ENCODE results near the gene NR4A1. TPM values are rescaled to one million over a fixed set of nuclear protein-coding genes. Genes with fewer than 3 reads are reported as not detected.

Gene NR4A1
- total and polyA plus RNA-seq, 2 of the 13 experiments (the other 11 are each of a cell fraction or from before 2014, with no cell fraction given), result 5.7 to 15.2 TPM

- TF ChIP-seq, protein P1, sequence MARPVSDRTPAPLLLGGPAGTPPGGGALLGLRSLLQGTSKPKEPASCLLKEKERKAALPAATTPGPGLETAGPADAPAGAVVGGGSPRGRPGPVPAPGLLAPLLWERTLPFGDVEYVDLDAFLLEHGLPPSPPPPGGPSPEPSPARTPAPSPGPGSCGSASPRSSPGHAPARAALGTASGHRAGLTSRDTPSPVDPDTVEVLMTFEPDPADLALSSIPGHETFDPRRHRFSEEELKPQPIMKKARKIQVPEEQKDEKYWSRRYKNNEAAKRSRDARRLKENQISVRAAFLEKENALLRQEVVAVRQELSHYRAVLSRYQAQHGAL (CRISPR knock-in tag; IDR thresholded peaks at IDR 0.05; ENCODE audit: not compliant biosample characterization), result no peak
- TF ChIP-seq, protein P2, sequence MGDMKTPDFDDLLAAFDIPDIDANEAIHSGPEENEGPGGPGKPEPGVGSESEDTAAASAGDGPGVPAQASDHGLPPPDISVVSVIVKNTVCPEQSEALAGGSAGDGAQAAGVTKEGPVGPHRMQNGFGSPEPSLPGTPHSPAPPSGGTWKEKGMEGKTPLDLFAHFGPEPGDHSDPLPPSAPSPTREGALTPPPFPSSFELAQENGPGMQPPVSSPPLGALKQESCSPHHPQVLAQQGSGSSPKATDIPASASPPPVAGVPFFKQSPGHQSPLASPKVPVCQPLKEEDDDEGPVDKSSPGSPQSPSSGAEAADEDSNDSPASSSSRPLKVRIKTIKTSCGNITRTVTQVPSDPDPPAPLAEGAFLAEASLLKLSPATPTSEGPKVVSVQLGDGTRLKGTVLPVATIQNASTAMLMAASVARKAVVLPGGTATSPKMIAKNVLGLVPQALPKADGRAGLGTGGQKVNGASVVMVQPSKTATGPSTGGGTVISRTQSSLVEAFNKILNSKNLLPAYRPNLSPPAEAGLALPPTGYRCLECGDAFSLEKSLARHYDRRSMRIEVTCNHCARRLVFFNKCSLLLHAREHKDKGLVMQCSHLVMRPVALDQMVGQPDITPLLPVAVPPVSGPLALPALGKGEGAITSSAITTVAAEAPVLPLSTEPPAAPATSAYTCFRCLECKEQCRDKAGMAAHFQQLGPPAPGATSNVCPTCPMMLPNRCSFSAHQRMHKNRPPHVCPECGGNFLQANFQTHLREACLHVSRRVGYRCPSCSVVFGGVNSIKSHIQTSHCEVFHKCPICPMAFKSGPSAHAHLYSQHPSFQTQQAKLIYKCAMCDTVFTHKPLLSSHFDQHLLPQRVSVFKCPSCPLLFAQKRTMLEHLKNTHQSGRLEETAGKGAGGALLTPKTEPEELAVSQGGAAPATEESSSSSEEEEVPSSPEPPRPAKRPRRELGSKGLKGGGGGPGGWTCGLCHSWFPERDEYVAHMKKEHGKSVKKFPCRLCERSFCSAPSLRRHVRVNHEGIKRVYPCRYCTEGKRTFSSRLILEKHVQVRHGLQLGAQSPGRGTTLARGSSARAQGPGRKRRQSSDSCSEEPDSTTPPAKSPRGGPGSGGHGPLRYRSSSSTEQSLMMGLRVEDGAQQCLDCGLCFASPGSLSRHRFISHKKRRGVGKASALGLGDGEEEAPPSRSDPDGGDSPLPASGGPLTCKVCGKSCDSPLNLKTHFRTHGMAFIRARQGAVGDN (CRISPR knock-in tag; IDR thresholded peaks at IDR 0.05), result peak; percentile 88
- no peak for TF ChIP-seq ZNF329 (CRISPR knock-in tag; IDR thresholded peaks at IDR 0.05; ENCODE audit: low read depth)
- no peak for TF ChIP-seq ZMYM2 (CRISPR knock-in tag; IDR thresholded peaks at IDR 0.05)
- TF ChIP-seq NONO (IDR thresholded peaks at IDR 0.05), result no peak
- TF ChIP-seq NONO (CRISPR knock-in tag; conservative IDR thresholded peaks at IDR 0.05), result peak; percentile 42; the same call in 1 of the 2 replicates
- TF ChIP-seq SAFB2 (CRISPR knock-in tag; IDR thresholded peaks at IDR 0.05; ENCODE audit: borderline replicate concordance, low read depth), result no peak
- TF ChIP-seq ZNF615 (CRISPR knock-in tag; IDR thresholded peaks at IDR 0.05; ENCODE audit: borderline replicate concordance), result no peak
- no peak for TF ChIP-seq ATF3 (CRISPR knock-in tag; IDR thresholded peaks at IDR 0.05)
- TF ChIP-seq HNRNPLL (IDR thresholded peaks at IDR 0.05; ENCODE audit: low read depth, low read length, poor library complexity, severe bottlenecking), result peak; percentile 85
- 0 out of 2 replicates have a peak, but pooled peaks have one; percentile 47 for TF ChIP-seq ZNF510 (CRISPR knock-in tag; IDR thresholded peaks at IDR 0.05; ENCODE audit: low read depth)
- TF ChIP-seq ZFP62 (CRISPR knock-in tag; IDR thresholded peaks at IDR 0.05), result no peak
- peak; percentile 74 for TF ChIP-seq GMEB2 (CRISPR knock-in tag; IDR thresholded peaks at IDR 0.05; ENCODE audit: low read depth)
- 0 out of 2 replicates have a peak, but pooled peaks have one; percentile 53 for TF ChIP-seq RARG (CRISPR knock-in tag; IDR thresholded peaks at IDR 0.05; ENCODE audit: low read depth)
- no peak for TF ChIP-seq SMC3 (IDR thresholded peaks at IDR 0.05; ENCODE audit: low read length)
- TF ChIP-seq, protein P3, sequence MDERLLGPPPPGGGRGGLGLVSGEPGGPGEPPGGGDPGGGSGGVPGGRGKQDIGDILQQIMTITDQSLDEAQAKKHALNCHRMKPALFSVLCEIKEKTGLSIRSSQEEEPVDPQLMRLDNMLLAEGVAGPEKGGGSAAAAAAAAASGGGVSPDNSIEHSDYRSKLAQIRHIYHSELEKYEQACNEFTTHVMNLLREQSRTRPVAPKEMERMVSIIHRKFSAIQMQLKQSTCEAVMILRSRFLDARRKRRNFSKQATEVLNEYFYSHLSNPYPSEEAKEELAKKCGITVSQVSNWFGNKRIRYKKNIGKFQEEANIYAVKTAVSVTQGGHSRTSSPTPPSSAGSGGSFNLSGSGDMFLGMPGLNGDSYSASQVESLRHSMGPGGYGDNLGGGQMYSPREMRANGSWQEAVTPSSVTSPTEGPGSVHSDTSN (CRISPR knock-in tag; IDR thresholded peaks at IDR 0.05), result no peak
- TF ChIP-seq TSC22D2 (CRISPR knock-in tag; IDR thresholded peaks at IDR 0.05; ENCODE audit: borderline replicate concordance), result no peak
- TF ChIP-seq GATAD2A (CRISPR knock-in tag; IDR thresholded peaks at IDR 0.05), result no peak
- TF ChIP-seq ZNF598 (CRISPR knock-in tag; IDR thresholded peaks at IDR 0.05; ENCODE audit: borderline replicate concordance), result peak; percentile 69; the same call in 1 of the 2 replicates
- no peak for TF ChIP-seq NFE2 (CRISPR knock-in tag; IDR thresholded peaks at IDR 0.05)
- TF ChIP-seq ZMAT5 (CRISPR knock-in tag; IDR thresholded peaks at IDR 0.05; ENCODE audit: borderline replicate concordance, low read depth), result no peak
- no peak for TF ChIP-seq RFX3 (CRISPR knock-in tag; IDR thresholded peaks at IDR 0.05)
Observed at GRCh38 chr12:52050758-52051541, at the start of gene NR4A1 (continued).

Data from HepG2 (cell line).